Measurements from ENCODE around the gene ZNF385D.
A peak's percentile ranks its signal among the peaks of the same experiment; 100 is the strongest.

The ZNF385D gene

DNA sequence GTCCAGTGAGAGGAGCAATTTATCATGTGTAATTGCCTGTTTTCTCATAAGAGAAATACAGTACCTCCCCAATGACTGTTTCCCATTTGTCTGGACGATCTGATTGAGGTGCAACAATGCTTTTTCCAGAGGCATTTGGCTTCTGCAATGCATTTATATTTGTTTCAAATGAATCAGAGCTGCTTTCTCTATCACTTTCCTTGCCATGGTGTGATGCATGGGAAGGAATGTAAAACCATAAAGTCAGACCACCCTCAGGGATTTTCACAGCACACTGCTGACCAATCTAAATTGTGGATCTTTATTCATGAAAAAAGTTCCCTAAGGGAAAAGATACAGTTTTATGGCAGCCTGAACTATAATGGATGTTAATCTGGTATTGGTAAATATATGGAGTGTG lies 333.0 kb downstream of the ZNF385D start:
- no peak overlapping the region for H3K4me3 ChIP-seq (ENCODE audit: low read length)
- peak; percentile 53 for DNase-seq (ENCODE audit: low read depth)
- TF ChIP-seq, protein P1, sequence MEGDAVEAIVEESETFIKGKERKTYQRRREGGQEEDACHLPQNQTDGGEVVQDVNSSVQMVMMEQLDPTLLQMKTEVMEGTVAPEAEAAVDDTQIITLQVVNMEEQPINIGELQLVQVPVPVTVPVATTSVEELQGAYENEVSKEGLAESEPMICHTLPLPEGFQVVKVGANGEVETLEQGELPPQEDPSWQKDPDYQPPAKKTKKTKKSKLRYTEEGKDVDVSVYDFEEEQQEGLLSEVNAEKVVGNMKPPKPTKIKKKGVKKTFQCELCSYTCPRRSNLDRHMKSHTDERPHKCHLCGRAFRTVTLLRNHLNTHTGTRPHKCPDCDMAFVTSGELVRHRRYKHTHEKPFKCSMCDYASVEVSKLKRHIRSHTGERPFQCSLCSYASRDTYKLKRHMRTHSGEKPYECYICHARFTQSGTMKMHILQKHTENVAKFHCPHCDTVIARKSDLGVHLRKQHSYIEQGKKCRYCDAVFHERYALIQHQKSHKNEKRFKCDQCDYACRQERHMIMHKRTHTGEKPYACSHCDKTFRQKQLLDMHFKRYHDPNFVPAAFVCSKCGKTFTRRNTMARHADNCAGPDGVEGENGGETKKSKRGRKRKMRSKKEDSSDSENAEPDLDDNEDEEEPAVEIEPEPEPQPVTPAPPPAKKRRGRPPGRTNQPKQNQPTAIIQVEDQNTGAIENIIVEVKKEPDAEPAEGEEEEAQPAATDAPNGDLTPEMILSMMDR (conservative IDR thresholded peaks at IDR 0.05; ENCODE audit: low read length), result no peak

DNA sequence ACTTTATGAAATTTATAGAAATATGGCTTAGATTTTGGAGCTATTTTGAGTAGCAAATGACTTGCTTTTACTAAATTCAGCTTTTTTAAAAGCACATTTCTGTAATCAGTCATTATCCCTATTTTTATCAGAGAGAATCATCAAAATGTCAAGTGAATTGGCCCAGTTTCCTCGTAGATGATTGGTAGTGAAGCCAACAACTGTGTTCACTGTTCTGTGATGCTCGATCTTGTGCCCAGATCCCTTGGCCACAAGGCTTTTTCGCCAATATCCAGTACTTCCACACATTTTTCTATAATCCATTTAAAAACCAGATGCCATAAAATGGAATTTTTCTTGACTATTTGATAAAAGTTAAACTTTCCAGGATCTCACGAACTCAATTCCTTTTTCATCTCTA lies 336.5 kb downstream of the ZNF385D start:
- H3K4me3 ChIP-seq (ENCODE audit: low read length), result no peak overlapping the region
- DNase-seq (ENCODE audit: low read depth), result no peak
- TF ChIP-seq, protein P1 (conservative IDR thresholded peaks at IDR 0.05; ENCODE audit: low read length), result no peak

DNA sequence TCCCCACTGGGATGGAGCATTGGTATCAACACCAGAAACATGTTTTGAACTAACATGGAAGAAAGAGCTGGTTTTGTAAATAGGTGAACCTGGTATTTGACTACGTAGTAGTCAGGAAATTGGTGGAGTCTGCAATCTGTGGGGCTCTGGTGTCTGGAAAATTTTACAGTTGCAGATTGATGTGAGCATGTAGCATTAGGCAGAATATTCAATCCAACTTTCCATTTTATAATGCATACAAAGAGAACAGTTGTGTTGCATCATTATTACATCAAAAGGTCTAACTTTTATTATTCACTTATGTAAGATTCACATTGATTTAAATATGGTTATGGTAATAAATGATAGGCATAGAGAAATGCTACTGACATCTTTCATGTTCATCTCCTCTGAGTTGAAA lies 340.0 kb downstream of the ZNF385D start:
- TF ChIP-seq, protein P1 (conservative IDR thresholded peaks at IDR 0.05; ENCODE audit: low read length), result no peak

DNA sequence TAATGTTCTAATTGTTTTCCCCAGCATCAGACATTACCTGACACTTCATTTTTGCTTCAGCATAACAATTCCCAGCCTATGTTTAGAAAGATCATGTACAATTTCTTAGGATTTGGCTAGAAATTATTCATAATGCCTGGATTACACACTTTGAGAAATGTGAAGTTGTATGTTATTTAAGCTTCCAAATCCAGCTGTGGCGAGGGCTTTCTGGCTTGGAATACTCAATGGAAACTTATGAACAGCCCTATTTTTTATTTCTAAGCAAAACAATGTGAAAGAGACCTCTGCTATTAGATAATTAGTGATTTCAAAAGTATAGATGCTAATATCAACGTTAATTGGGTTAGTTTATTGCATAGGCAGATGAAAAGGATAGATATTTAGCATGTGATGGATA lies 341.6 kb downstream of the ZNF385D start:
- no peak for DNase-seq (ENCODE audit: low read depth)
- TF ChIP-seq, protein P1 (conservative IDR thresholded peaks at IDR 0.05; ENCODE audit: low read length), result no peak
- H3K4me3 ChIP-seq (ENCODE audit: low read length), result no peak overlapping the region

More for the DNA sequence above, 340.0 kb downstream of the ZNF385D start:
- DNase-seq (ENCODE audit: low read depth), result no peak
- H3K4me3 ChIP-seq (ENCODE audit: low read length), result no peak overlapping the region

DNA sequence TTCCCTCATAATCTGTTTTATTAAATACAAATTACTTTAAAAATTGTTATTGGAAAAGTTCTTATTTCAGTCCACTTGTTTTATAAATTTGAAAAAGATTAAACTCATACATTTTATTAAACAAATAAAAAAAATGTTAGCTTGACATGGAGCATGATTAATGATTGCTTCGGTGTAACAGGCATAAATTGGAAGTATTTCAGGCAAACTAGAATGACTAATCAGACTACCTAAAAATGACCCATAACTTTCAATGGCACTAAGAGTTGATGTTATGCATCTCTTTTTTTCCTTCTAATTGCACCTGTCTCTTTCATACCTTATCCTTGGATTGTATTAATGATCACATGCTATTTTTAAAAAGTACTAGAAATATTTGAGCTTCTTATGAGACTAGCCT lies 343.3 kb downstream of the ZNF385D start:
- no peak for DNase-seq (ENCODE audit: low read depth)
- TF ChIP-seq, protein P1 (conservative IDR thresholded peaks at IDR 0.05; ENCODE audit: low read length), result no peak
- H3K4me3 ChIP-seq (ENCODE audit: low read length), result no peak overlapping the region

DNA sequence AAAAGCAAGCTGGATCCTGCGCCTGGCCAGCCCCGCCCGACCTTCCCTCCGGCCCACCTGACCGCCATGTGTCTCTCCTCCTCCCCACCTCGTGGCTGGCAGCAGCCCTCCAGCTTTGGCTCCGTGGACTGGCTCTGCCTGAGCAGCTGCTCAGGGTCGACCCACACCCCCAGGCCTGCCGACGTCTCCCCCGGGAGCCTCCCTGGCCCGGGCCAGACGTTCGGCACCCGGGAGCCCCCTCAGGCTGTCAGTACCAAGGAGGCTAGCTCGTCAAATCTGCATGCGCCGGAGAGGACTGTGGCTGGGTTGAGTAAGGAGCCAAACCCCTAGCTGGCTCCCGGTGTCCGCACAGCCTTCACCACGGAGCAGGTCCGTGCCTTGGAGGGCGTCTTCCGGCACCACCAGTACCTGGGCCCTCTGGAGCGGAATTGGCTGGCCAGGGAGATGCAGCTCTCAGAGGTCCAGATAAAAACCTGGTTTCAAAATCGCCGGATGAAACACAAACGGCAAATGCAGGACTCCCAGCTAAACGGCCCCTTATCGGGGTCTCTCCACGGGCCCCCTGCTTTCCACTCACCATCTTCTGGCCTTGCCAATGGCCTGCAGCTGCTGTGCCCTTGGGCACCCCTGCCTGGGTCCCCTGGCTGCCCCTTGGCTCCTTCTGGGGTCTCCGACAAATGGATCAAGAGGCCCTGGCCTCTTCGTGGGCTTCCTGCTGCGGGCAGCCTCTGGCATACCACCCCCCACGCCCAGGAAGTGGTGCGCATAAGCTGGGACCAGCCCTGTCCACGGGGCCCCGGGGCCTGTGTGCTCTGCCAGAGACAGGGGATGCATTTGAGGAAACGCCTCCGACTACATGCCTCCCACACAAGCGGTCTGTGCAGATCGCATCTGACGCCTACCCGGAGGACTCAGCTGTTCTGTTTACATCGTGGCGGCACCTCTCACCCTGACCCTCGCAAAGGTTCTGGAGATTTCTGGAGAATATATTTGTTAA lies 345.0 kb downstream of the ZNF385D start:
- no peak overlapping the region for H3K4me3 ChIP-seq (ENCODE audit: low read length)
- TF ChIP-seq, protein P1 (conservative IDR thresholded peaks at IDR 0.05; ENCODE audit: low read length), result no peak

DNA sequence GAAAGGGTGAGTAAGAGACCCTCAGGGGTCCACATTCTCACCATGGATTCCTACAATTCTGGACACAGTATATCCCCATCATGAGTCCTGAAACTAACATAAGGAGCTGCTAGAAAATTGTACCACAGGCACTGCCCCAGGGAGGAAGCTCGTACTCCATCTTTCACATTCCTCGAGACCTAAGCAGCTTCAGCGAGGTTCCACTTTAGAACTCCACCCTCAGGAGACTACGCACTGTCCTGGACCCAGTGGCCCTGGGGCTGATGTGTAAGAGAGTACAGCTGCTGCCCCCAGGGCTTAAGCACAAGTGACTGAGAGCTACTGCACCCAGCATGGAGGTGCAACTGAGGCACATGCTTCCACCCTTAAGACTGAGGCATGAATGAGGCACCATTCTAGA lies 352.5 kb downstream of the ZNF385D start:
- no peak overlapping the region for H3K4me3 ChIP-seq (ENCODE audit: low read length)
- TF ChIP-seq, protein P1 (conservative IDR thresholded peaks at IDR 0.05; ENCODE audit: low read length), result no peak
- no peak for DNase-seq (ENCODE audit: low read depth)

More for the DNA sequence above, 345.0 kb downstream of the ZNF385D start:
- no peak for DNase-seq (ENCODE audit: low read depth)

Data from AG10803 (cell line).